Prostate gland (tissue), 2 donors: ENCODE results near the gene AK8.

ENCODE experiments used
- POLR2A ChIP-seq: fragments of 450-650 bp; IDR thresholded peaks from one replicate; pipeline ENCODE4 v1.6.1; 2016; ENCODE audit warnings: antibody characterized with exemption, mild to moderate bottlenecking
- POLR2AphosphoS5 ChIP-seq: sonication (generic); formaldehyde crosslinking; IDR thresholded peaks from one replicate; pipeline ENCODE4 v1.6.1; 2017; ENCODE audit warnings: antibody characterized with exemption
- TF ChIP-seq, protein P1 (sequence below), 4 experiments: fragments of 200-600 bp in 2 of 4; fragments of 450-650 bp in 2 of 4; sonication (generic) in 2 of 4; IDR thresholded peaks; 1 replicate in 3 of 4; 2 replicates in 1 of 4; pipeline ENCODE4 v1.5.1; 2016 to 2019; ENCODE audit warnings: antibody characterized with exemption in 4 of 4, mild to moderate bottlenecking in 2 of 4, moderate library complexity in 2 of 4

DNA sequence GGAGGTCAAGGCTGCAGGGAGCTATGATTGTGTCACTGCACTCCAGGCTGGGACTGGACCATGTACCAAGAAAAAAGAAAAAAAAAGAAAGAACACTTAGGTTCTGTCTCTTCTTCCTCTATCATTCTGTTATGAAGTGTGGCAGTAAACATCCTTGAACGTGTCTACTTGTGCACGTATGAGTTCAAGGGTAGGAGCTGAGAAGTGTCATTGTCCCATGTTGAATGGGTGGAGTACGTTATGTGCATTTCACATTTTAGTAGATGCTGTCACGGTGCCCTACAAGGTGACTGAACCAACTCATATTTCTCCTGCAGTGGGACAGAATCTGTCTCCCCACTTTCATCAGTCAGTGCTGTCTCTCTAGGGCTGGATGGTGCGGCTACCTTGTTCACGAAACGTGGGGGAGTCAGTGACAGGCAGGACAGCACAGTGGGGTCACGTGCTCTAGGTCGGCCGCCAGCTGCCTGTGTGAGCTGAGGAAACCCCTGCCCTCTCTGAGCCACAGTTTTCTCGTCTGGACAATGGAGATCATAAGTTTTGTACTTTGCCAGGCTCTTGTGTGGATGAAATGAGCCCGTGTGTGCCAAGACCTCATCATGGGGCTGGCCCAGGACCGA, 160.6 kb downstream of the AK8 start:
- TF ChIP-seq, protein P1, sequence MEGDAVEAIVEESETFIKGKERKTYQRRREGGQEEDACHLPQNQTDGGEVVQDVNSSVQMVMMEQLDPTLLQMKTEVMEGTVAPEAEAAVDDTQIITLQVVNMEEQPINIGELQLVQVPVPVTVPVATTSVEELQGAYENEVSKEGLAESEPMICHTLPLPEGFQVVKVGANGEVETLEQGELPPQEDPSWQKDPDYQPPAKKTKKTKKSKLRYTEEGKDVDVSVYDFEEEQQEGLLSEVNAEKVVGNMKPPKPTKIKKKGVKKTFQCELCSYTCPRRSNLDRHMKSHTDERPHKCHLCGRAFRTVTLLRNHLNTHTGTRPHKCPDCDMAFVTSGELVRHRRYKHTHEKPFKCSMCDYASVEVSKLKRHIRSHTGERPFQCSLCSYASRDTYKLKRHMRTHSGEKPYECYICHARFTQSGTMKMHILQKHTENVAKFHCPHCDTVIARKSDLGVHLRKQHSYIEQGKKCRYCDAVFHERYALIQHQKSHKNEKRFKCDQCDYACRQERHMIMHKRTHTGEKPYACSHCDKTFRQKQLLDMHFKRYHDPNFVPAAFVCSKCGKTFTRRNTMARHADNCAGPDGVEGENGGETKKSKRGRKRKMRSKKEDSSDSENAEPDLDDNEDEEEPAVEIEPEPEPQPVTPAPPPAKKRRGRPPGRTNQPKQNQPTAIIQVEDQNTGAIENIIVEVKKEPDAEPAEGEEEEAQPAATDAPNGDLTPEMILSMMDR (IDR thresholded peaks at IDR 0.05), result no peak
- TF ChIP-seq POLR2A (no peak), POLR2AphosphoS5 (no peak)
